GM21526 (cell line): Measurements from ENCODE around the gene SPTY2D1.
"Not testable (repeated sequence)": the region's sequence is repeated elsewhere in the genome, so short reads cannot be mapped to it uniquely, and the experiment has no call there.

Experiments used
- ATAC-seq: cut with Tn5 transposase; IDR thresholded peaks from one replicate; pipeline ENCODE4 v1.9.1; 2021; ENCODE audit warnings: moderate library complexity; ENCODE audit not compliant: unreplicated experiment, low FRiP score

SPTY2D1 gene, protein sequence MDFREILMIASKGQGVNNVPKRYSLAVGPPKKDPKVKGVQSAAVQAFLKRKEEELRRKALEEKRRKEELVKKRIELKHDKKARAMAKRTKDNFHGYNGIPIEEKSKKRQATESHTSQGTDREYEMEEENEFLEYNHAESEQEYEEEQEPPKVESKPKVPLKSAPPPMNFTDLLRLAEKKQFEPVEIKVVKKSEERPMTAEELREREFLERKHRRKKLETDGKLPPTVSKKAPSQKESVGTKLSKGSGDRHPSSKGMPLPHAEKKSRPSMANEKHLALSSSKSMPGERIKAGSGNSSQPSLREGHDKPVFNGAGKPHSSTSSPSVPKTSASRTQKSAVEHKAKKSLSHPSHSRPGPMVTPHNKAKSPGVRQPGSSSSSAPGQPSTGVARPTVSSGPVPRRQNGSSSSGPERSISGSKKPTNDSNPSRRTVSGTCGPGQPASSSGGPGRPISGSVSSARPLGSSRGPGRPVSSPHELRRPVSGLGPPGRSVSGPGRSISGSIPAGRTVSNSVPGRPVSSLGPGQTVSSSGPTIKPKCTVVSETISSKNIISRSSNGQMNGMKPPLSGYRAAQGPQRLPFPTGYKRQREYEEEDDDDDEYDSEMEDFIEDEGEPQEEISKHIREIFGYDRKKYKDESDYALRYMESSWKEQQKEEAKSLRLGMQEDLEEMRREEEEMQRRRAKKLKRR

DNA sequence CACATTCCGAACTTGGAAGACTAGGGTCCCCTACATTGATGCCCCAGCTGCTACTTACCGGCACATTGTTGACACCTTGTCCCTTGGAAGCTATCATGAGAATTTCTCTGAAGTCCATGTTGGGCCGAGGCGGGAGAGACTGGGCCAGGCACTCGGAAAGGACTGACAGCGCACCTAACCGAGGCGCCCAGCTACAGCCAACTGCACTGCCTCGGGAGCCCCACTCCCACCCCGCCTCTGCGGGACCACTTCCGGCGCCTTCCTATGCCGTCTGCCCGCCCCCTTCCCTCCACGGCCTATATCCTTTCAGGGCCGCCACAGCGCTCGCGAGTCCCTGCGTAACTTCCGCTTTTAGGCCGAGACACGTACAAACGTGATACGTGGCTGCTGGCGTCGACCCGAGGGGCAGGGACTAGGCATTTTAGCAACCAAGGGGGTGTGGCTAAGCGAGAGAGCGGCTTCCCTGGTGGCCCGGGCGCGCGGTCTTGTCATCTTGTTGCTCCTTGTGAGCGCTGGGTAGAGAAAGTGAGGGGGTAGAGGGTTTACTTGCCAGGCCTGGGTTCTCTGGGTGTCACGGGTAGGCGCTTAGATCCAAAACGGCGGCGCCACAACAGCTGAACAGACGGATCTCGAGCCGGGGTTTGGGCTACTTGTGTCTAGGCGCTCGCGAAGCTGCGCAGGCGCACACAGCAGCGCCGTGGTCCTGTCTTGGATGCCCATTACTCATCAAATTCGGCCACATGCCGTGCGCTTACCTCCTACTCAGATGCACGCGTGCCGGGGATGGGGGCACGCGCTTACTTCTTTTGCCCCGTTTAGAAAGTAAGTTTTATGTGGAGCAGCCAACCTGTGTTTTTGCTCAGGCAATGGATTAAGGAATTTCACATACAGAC, at the start of gene SPTY2D1:
Gene SPTY2D1, minus strand, starts transcription at position 203 of the 893 bp plus-strand sequence. Its CDS starts 85 bp downstream, at position 118.
- ATAC-seq, result peak; percentile 95

DNA sequence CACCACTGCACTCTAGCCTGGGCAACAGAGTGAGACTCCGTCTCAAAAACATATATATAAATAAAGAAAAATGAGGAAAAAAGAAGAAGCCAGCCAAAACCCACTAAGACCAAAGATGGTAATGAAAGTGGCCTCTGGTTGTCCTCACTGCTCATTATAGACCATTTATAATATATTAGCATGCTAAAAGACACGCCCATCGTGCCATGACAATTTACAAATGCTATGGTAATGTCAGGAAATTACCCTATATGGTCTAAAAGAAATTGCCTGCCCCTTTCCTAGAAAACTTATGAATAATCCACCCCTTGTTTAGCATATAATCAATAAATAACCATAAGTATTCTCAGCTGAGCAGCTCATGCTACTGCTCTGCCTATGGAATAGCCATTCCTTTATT, 48.3 kb upstream of the SPTY2D1 start:
- ATAC-seq, result no peak

DNA sequence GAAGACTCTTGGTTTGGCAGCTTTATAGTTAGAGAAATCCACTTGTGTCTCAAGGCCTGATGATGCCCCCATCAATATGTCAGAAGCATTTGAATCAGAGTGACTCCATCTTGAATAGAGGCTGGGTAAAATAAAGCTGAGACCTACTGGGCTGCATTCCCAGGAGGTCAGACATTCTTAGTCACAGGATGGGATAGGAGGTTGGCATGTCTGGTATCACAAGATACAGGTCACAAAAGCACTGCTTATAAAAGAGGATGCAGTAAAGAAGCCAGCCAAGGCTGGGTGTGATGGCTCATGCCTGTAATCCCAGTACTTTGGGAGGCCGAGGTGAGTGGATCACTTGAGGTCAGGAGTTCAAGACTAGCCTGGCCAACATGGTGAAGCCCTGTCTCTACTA, 47.8 kb upstream of the SPTY2D1 start:
- ATAC-seq, result not testable (repeated sequence)

DNA sequence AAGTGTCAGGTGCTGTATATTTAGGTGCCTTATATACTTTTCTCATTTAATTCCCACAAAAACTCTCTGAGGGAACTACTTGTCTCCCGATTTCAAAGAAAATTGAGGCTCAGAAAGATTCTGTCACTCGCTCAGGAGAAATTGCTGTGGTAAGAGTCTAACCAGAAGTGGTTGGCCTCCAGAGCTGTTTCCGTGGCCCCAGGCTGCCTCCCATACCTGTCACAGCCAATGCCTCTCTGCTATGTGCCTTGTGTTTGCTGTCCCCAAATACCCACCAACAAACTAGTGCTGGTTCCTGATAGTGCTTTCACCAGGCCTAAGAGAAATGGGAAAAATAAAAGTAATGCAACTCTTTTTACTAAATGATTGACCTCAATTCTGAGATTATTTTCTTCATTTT, 43.4 kb upstream of the SPTY2D1 start:
- ATAC-seq, result no peak

DNA sequence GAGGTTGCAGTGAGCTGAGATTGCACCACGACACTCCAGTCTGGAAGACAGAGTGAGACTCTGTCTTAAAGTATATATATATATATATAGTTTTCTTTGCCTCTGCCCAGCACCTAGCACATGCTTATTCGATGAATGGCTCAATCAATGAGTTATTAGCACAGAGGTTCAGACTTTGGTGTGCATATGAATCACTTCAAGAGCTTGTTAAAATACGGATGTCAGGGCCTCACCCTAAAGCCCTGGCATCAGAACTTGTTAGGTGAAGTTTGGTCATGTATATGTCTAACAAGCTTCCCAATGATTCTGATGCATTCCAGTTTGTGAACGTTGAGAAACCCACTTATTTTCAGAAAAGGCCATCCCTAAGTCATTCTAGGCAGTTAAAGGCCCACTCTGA, 42.7 kb upstream of the SPTY2D1 start:
- ATAC-seq, result no peak

DNA sequence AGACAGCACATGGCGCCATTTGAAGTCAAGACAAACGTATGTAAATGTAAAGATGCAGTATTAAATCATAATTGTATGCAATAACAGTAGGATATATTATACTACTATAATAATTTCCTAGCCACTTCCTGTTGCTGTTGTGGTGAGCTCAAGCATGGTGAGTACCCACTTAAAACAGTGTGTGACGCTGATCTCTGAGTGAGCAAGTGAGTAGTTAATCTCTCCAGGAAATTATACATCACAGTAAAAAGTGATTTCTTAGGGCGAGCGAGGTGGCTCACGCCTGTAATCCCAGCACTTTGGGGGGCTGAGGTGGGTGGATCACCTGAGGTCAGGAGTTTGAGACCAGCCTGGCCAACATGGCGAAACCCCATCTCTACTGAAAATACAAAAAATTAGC, 38.1 kb upstream of the SPTY2D1 start:
- ATAC-seq, result not testable (repeated sequence)

DNA sequence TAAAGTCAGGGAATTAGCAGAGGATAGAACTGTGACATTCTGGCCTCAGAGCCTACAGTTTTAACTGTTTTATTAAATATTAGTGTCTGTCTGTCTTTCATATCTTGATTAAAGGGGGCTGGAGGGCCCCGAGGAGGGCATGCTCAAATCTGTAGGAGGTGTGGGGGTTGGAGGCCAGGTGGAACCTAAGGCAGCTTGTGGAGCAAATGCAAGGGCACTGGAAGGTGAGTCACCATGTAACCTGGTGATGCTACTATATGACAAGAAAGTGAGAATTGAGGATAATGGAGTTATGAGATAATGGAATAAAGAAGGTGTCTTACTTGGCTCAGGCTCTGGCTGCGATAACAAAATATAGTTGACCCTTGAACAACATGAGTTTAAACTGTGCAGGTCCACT, 37.1 kb upstream of the SPTY2D1 start:
- ATAC-seq, result no peak

DNA sequence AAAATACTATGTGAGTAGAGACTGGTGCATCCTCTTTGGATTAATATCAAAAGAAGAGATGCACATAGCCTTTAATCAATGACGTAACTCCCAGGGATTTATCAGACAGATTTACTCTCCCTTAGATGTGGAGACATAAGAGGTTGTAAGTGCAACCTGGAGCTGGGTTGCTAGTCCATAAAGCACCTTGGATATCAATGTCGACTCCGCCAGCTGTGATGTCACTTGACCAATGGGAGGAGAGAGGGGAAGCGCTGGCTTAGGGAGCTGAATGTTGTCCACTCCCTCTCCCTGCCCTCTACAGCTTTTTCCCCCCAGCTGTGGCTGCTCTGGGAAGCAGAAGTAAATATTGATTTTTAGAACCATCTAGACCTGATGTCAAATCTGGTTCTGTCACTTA, 35.6 kb upstream of the SPTY2D1 start:
- ATAC-seq, result no peak

DNA sequence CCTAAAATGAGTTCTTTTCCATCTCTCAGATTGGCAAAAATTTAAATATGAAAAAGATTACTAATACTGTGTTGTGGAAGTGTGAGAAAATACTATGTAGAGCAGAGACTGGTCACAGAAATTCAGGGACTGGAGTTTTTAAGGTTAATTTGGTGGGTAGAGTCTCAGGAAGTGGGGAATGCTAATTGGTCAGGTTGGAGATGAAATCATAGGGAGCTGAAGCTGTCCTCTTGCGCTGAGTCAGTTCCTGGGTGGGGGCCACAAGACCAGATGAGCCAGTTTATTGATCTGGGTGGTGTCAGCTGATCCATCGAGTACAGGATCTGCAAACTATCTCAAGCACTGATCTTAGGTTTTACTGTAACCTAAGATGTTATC, 35.1 kb upstream of the SPTY2D1 start:
- no peak for ATAC-seq

DNA sequence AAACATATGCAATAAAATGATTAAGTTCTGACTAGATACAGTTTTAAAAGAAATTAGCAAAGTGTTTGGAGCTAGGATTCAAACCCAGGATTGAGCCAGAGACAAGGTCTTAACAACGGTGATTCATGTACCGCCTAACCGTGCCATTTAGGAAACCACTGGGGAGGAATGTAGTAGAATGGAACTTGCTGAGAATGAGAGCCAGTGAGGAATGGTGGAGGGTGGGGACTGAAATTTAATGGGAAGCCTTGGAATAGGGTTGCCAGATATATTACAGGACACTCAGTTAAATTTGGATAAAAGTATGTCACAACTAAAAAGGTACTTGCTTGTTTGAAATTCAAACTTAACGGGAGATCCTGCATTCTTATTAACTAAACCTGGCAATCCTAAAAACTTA, 34.0 kb upstream of the SPTY2D1 start:
- no peak for ATAC-seq

DNA sequence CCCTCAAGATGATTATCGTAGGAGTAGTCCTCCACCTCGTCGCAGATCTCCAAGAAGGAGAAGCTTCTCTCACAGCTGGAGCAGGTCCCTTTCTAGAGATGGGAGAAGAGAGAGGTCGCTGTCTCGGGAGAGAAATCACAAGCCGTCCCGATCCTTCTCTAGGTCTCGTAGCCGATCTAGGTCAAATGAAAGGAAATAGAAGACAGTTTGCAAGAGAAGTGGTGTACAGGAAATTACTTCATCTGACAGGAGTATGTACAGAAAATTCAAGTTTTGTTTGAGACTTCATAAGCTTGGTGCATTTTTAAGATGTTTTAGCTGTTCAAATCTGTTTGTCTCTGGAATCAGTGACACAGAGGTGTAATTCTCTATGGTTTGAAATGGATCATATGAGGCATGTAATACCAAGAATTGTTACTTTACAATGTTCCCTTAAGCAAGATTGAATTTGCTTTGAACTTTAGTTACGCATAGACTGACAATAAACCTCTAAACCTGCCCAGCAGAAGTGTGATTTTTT, 31.3 kb upstream of the SPTY2D1 start:
- not testable (repeated sequence) for ATAC-seq

DNA sequence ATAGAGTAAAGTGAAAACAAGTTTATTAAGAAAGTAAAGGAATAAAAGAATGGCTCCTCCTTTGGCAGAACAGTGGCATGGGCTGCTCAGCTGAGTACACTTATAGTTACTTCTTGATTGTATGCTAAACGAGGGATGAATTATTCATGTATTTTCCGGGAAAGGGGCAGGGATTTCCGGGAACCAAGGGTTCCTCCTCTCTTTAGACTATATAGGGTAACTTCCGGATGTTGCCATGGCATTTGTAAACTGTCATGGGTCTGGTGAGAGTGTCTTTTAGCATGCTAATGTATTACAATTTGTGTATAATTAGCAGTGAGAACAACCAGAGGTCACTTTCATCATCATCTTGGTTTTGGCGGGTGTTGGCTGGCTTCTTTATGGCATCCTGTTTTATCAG, 23.5 kb upstream of the SPTY2D1 start:
- ATAC-seq, result no peak

DNA sequence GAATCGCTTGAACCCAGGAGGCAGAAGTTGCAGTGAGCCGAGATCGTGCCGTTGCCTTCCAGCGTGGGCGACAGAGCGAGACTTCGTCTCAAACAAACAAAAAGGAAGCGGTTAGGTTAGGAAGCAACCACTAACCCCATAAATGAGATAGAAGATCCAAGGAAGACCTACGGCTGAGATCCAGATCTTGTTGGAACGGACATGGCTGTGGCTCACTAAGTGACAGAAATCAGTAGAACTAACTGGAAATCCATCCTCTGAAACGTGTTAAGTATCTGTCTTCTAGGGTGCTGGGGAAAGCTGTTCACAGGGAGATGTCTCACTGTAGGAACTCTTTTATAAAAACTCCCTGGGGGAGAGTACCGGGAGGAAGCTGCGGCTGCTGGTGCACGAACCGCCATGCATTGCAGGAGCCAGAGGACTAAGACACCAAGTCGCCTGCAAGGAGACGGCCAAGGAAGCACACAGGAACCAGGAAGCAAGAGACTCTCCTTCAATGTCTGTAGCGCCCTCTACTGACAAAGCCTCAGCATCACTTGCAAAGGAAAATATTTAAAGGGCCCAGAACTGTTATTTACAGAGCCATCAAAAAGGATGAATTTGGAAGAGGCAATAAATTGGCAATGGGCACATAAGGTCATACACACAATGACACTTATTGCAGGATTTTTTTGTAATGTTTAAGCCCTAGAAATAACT, 16.9 kb upstream of the SPTY2D1 start:
- ATAC-seq, result no peak

DNA sequence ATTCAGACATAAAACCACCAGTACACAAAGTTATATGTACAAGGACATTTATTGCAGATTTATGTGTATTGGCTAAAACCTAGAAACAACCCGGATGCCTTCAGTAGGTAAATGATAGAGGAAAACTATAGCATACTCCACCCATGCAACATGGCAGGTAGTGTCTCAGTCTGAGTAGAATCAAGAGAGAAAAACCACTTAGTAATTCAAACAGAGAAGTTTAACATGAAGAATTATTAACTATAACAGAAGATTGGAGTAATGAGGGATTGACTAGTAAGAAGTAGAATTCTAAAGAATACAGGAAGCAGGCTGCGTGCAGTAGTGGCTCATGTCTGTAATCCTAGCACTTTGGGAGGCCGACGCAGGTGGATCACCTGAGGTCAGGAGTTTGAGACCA, 16.2 kb upstream of the SPTY2D1 start:
- ATAC-seq, result no peak

DNA sequence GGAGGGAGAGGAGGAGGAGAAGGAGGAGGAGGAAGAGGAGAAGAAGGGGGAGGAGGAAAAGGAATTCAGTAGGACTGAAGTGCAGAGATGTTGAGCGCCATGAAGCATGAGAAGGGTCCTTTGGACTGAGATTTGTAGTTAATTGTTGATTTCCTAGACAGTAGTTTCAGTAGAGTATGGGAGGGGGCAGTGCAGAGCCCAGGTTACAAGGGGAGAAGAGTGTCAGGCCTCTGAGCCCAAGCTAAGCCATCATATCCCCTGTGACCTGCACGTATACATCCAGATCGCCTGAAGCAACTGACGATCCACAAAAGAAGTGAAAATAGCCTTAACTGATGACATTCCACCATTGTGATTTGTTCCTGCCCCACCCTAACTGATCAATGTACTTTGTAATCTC, 8.9 kb upstream of the SPTY2D1 start:
- not testable (repeated sequence) for ATAC-seq

DNA sequence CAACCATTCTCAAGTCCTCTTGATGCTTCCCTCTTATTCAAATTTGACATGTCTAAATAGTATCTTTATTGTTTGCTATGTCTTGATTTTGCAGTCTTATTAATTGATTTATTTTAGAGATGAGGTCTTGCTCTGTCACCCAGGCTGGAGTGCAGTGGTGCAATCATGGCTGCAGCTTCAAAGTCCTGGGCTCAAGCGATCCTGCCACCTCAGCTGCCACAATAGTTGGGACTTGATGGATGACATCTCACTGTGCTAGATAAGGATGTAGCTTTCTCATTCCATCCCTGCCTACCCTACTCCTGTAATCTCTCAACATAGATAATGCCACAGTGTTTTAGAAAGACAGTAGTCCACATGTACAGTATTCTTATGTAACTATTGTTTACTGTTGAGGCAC, 7.5 kb upstream of the SPTY2D1 start:
- ATAC-seq, result no peak

DNA sequence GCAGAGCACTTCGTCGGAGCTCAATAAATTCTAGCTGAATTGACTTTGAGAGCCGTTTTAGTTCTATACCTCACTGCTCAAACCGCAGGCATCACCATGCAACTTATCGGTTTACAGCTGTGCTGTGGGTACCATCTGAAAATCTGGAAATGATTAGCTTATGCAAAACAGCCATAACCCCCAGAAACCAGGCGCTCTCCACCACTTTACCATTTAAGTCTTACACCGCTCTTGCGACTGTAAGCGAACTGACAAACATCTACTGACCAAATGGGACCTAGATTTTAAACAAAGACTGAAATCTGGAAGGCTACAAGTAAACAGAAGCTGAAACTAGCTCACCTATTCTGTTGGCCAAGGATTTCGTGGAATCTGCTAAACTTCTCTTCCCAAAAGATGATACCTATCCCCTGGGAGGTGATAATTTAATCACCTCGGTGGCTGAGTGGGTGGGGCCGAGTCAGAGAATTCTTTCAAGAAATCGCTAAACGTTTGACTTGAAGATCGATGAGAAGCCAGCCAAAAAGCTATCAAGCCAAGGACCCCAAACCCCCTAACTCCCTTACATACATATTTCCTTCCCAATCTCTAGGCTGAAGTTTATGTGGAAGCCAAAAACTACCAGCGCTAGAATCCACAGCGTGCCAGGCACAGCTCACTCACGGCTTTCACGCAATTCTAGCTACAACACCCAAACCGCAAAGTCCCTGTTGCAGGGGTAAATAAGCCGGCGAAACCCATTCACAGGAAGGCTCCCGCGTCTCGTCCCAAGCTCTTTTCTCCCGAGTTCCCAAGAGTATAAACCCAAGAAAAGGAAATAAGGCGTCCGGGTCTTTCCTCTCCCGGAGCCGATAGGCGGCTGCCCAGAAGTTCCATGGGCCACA, 644 bp downstream of the SPTY2D1 start:
- ATAC-seq, result peak; percentile 48

DNA sequence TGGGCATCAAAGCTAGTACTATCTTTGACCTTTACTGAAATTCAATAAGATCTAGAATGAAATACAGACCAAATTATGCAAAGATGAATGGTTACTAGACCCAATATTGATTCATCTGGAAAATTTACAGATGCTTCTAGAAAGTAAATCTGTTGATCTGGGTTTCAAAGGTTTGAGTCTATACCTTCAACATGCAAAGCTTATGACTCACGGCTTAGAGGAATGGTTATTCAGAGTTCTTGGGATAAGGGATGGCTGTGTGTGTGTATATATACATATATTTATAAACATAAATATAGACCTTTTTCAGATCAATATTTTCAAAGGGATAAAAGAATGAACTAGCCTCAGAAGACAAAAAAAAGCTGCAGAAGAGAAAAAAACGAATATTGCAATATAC, 1.3 kb downstream of the SPTY2D1 start:
- no peak for ATAC-seq

DNA sequence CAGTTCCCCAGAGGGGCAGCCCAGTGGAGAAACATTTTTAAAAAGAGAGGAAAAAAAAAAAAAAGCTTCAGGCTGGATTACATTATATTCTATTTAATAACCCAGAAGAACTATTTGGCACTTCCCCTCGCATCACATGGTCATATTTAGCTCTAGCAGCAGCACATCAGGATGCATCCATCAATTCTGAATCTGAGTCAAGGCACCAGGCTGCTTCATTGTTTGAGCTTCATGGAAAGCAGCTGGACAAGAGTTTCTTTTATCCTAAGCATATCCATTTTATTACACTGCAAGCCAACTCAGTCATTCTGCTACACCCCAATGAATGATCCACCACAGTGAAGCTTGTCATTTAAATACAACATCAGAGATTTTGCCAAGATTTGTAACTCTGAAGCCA, 10.0 kb downstream of the SPTY2D1 start:
- ATAC-seq, result no peak
